Measurements from ENCODE around the gene PBX4.

Gene PBX4

GRCh38 chr19:19537075-19538048 lies 81.1 kb downstream of the PBX4 start:
- Mint-ChIP-seq H3K27me3 (no peaks in the 10 kb centered on the region), H3K4me3 (peak overlapping the region; percentile 49), H3K27ac (peak overlapping the region; percentile 31), H3K4me1 (peaks cover 37% of the 10 kb centered on the region), H3K36me3 (no peaks in the 10 kb centered on the region), H3K9me3 (no peaks in the 10 kb centered on the region)

- H3K27me3 Mint-ChIP-seq: no peaks in the 10 kb centered on the region
- peaks cover 2% of the 10 kb centered on the region for H3K36me3 Mint-ChIP-seq
- H3K4me1 Mint-ChIP-seq: peaks cover 34% of the 10 kb centered on the region
- H3K9me3 Mint-ChIP-seq: no peaks in the 10 kb centered on the region
- no peak overlapping the region for H3K4me3 Mint-ChIP-seq
- H3K27ac Mint-ChIP-seq: no peak overlapping the region
These were observed 82.9 kb downstream of the PBX4 start for GRCh38 chr19:19535311-19536191.

- H3K36me3 Mint-ChIP-seq: peaks cover 2% of the 10 kb centered on the region
- no peak overlapping the region for H3K27ac Mint-ChIP-seq
- H3K4me3 Mint-ChIP-seq: no peak overlapping the region
- no peaks in the 10 kb centered on the region for H3K9me3 Mint-ChIP-seq
- H3K4me1 Mint-ChIP-seq: peaks cover 33% of the 10 kb centered on the region
- no peaks in the 10 kb centered on the region for H3K27me3 Mint-ChIP-seq
These were observed 83.8 kb downstream of the PBX4 start for GRCh38 chr19:19534556-19535265.

GRCh38 chr19:19533841-19534240 lies 84.6 kb downstream of the PBX4 start:
- H3K36me3 Mint-ChIP-seq: peaks cover 2% of the 10 kb centered on the region
- no peaks in the 10 kb centered on the region for H3K9me3 Mint-ChIP-seq
- H3K4me3 Mint-ChIP-seq: no peak overlapping the region
- H3K27me3 Mint-ChIP-seq: no peaks in the 10 kb centered on the region
- peaks cover 30% of the 10 kb centered on the region for H3K4me1 Mint-ChIP-seq
- no peak overlapping the region for H3K27ac Mint-ChIP-seq

- no peak overlapping the region for H3K4me3 Mint-ChIP-seq
- peaks cover 25% of the 10 kb centered on the region for H3K4me1 Mint-ChIP-seq
- H3K27me3 Mint-ChIP-seq: no peaks in the 10 kb centered on the region
- no peaks in the 10 kb centered on the region for H3K9me3 Mint-ChIP-seq
- H3K27ac Mint-ChIP-seq: peak overlapping the region; percentile 70
- H3K36me3 Mint-ChIP-seq: peaks cover 2% of the 10 kb centered on the region
These were observed 85.4 kb downstream of the PBX4 start for GRCh38 chr19:19532806-19533701.

- Mint-ChIP-seq H3K27me3 (no peaks in the 10 kb centered on the region), H3K27ac (peak overlapping the region; percentile 72), H3K36me3 (peaks cover 2% of the 10 kb centered on the region), H3K9me3 (no peaks in the 10 kb centered on the region), H3K4me1 (peaks cover 20% of the 10 kb centered on the region), H3K4me3 (no peak overlapping the region)
These were observed 86.3 kb downstream of the PBX4 start for GRCh38 chr19:19531951-19532805.

GRCh38 chr19:19530889-19531288 lies 87.6 kb downstream of the PBX4 start:
- Mint-ChIP-seq H3K27me3 (no peaks in the 10 kb centered on the region), H3K9me3 (no peaks in the 10 kb centered on the region), H3K36me3 (peaks cover 2% of the 10 kb centered on the region), H3K27ac (no peak overlapping the region), H3K4me3 (no peak overlapping the region), H3K4me1 (peaks cover 16% of the 10 kb centered on the region)

- Mint-ChIP-seq H3K4me3 (no peak overlapping the region), H3K36me3 (peaks cover 2% of the 10 kb centered on the region), H3K27me3 (no peaks in the 10 kb centered on the region), H3K9me3 (no peaks in the 10 kb centered on the region), H3K27ac (no peak overlapping the region), H3K4me1 (peaks cover 16% of the 10 kb centered on the region)
These were observed 88.1 kb downstream of the PBX4 start for GRCh38 chr19:19530423-19530804.

GRCh38 chr19:19529783-19530422 lies 88.6 kb downstream of the PBX4 start:
- H3K4me3 Mint-ChIP-seq: no peak overlapping the region
- H3K4me1 Mint-ChIP-seq: peaks cover 16% of the 10 kb centered on the region
- no peak overlapping the region for H3K27ac Mint-ChIP-seq
- no peaks in the 10 kb centered on the region for H3K27me3 Mint-ChIP-seq
- no peaks in the 10 kb centered on the region for H3K9me3 Mint-ChIP-seq
- peaks cover 2% of the 10 kb centered on the region for H3K36me3 Mint-ChIP-seq

GRCh38 chr19:19528721-19529490 lies 89.6 kb downstream of the PBX4 start, which contains the start of gene YJEFN3:
Gene YJEFN3 (plus strand): TSS chr19:19528911. CDS start chr19:19528933, 22 bp downstream.
- H3K36me3 Mint-ChIP-seq: peaks cover 2% of the 10 kb centered on the region
- no peak within 1 kb of the TSS for H3K4me3 Mint-ChIP-seq
- no peak within 1 kb of the TSS for H3K27ac Mint-ChIP-seq

GRCh38 chr19:19527674-19528625 lies 90.5 kb downstream of the PBX4 start:
- peaks cover 2% of the 10 kb centered on the region for H3K36me3 Mint-ChIP-seq

More at GRCh38 chr19:19528721-19529490, 89.6 kb downstream of the PBX4 start, which contains the start of gene YJEFN3:
- no peaks in the 10 kb centered on the region for H3K9me3 Mint-ChIP-seq
- no peaks in the 10 kb centered on the region for H3K27me3 Mint-ChIP-seq
- peaks cover 10% of the 10 kb centered on the region for H3K4me1 Mint-ChIP-seq

GRCh38 chr19:19527371-19527656 lies 91.2 kb downstream of the PBX4 start:
- Mint-ChIP-seq H3K4me3 (no peak overlapping the region), H3K4me1 (peaks cover 13% of the 10 kb centered on the region), H3K9me3 (no peaks in the 10 kb centered on the region), H3K27ac (no peak overlapping the region), H3K36me3 (peaks cover 2% of the 10 kb centered on the region), H3K27me3 (no peaks in the 10 kb centered on the region)

More at GRCh38 chr19:19527674-19528625, 90.5 kb downstream of the PBX4 start:
- Mint-ChIP-seq H3K27ac (no peak overlapping the region), H3K27me3 (no peaks in the 10 kb centered on the region), H3K4me1 (peaks cover 8% of the 10 kb centered on the region), H3K4me3 (no peak overlapping the region), H3K9me3 (no peaks in the 10 kb centered on the region)
